RWPE1 (cell line): Measurements from ENCODE around the gene WNT9B.

ENCODE experiments used
- CTCF ChIA-PET: fragments of 350-600 bp; sonication (Branson Sonifier 250); formaldehyde crosslinking; extraction: SDS; loops from one replicate; lab custom pipeline; 2021; lab: Yijun Ruan, JAX
- POLR2A ChIA-PET: fragments of 400-600 bp; formaldehyde crosslinking; extraction: SDS; loops from one replicate; lab custom pipeline; 2020; ENCODE audit warnings: antibody characterized with exemption; ENCODE audit not compliant: low non-redundant PET; lab: Yijun Ruan, JAX
- DNase-seq: peaks from one replicate; pipeline ENCODE4 v3.0.0; 2012; ENCODE audit warnings: low spot score
- H3K27ac ChIP-seq: fragments of 450-650 bp; 2 replicates; pipeline ENCODE4 v1.5.1; 2017
- CTCF ChIP-seq: fragments of 450-650 bp; conservative IDR thresholded peaks from 2 replicates; pipeline ENCODE4 v1.5.1; 2017; ENCODE audit warnings: low read depth, mild to moderate bottlenecking

The WNT9B gene

GRCh38 chr17:46898860-46899259, 47.5 kb downstream of the WNT9B start:
- no peak for DNase-seq
- H3K27ac ChIP-seq = no peak overlapping the region
- no peak for TF ChIP-seq CTCF
- CTCF ChIA-PET = no interaction called here
- POLR2A ChIA-PET = no interaction called here

GRCh38 chr17:46901291-46901690, 49.9 kb downstream of the WNT9B start:
- TF ChIP-seq CTCF = no peak
- POLR2A ChIA-PET = no interaction called here

GRCh38 chr17:46903762-46904672, 52.6 kb downstream of the WNT9B start:
- CTCF ChIA-PET = no interaction called here

More at GRCh38 chr17:46901291-46901690, 49.9 kb downstream of the WNT9B start:
- no peak overlapping the region for H3K27ac ChIP-seq
- no peak for DNase-seq
- CTCF ChIA-PET = interaction anchor here (0.7 kb wide), 1 partner anchor 23 kb away, joined by 3 read pairs; no protein-coding TSS in a partner anchor

DNA sequence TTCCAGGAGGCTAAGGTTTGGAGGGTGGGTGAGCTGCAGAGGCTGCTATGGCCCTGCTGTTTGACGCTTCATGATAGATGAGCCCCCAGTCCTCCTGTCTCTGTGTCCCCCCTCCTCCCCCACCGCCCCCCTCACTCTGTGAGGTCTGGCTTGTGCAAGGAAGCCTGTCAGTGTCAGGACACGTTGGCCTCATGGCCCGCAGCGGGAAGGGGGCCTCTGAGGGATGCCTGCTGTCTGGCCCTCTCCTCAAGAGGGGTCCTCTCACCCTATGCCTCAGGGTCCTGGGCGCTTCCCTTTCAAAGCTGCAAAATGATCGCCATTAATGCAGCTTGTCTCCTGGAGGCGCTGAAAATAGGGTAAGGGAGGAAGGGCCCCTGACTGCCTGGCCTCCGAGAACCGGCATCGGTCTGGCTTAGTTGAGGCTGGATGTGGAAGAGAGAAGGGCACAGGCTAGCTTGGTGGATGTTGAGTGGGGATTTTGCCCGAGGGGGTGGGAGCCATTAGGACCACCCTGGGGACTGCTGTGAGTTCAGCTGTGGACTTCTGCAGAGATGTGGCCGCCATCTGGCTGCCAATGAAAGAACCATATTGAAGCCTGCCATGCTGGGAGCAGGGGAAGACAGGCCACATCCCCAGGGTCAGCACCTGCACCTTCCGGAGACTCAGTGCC, 56.8 kb downstream of the WNT9B start:
- TF ChIP-seq CTCF = no peak
- H3K27ac ChIP-seq = no peak overlapping the region
- DNase-seq = no peak
- CTCF ChIA-PET = no interaction called here
- POLR2A ChIA-PET = no interaction called here

More at GRCh38 chr17:46903762-46904672, 52.6 kb downstream of the WNT9B start:
- DNase-seq = no peak
- no peak for TF ChIP-seq CTCF
- no peak overlapping the region for H3K27ac ChIP-seq
- POLR2A ChIA-PET = no interaction called here

DNA sequence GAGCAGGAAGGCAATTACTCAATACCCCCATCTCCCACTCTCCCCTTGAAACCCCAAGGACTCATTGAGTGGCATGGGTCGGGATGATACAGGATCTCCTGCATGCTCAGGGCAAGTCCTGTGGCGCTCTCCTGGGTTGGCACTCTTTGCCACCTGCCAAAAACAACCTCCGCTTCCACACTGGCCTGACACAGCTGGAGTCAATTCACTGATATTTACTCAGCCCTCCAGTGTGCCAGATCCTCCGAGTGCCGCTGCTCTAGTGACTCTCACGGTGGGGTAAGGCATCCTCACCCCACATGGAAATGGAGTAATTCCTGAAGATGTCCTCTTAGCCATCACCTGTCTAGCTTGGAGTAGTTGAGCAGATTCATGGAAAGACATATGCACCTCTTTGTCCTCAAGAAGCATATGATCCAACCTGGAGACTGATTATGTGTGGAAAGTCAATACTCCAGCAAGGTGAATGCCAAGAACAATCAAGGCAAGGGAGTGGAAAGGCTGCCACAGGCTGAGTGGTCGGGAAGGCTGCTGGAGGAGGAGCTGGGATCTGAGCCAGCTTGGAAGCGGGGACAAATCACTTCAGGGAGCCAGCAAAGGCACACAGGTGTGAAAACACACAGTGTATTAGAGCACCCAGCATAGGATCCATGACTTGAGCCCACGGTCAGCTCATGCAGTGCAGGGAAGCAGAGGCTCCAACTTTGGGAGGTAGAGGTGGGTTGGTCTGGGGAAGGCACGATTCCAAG, 59.0 kb downstream of the WNT9B start:
- H3K27ac ChIP-seq = no peak overlapping the region
- CTCF ChIA-PET = no interaction called here
- no peak for DNase-seq
- no peak for TF ChIP-seq CTCF
- POLR2A ChIA-PET = no interaction called here

DNA sequence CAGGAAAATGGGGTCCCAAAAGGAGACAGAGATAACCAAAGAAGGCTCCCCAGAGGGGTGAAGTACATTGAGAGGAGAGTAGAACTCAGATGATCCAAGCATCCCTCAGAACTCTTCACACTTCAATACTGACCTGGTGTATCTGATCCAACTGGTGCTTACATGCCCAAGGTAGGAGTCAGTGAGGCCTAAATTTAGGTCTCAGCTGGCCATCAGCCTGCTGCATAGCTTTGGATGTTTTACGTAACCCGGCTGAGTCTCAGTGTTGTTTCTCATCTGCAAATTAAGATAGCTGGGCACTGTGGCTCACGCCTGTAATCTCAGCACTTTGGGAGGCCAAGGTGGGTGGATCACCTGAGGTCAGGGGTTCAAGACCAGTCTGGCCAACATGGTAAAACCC, 59.9 kb downstream of the WNT9B start:
- no peak for TF ChIP-seq CTCF
- no peak overlapping the region for H3K27ac ChIP-seq
- POLR2A ChIA-PET = no interaction called here
- no peak for DNase-seq
- CTCF ChIA-PET = interaction anchor here (0.6 kb wide), 1 partner anchor 94 kb away, joined by 3 read pairs; no protein-coding TSS in a partner anchor
